Measurements from ENCODE around the gene P2RY13. TPM values are rescaled to one million over a fixed set of nuclear protein-coding genes. Genes with fewer than 3 reads are reported as not detected.

Gene P2RY13
- total RNA-seq, 2 donors from 2014 or later = 0.41 to 0.75 TPM

GRCh38 chr3:151293127-151293526 is 36.2 kb downstream of the P2RY13 start:
- H3K36me3 ChIP-seq = no peaks in the 10 kb centered on the region
- H3K4me3 ChIP-seq = no peak overlapping the region
- H3K4me1 ChIP-seq = no peaks in the 10 kb centered on the region
- H3K27ac ChIP-seq = no peak overlapping the region
- H3K27me3 ChIP-seq = no peaks in the 10 kb centered on the region
- no peaks in the 10 kb centered on the region for H3K9me3 ChIP-seq
- no peak for DNase-seq (ENCODE audit: low spot score)
- TF ChIP-seq, protein P1, sequence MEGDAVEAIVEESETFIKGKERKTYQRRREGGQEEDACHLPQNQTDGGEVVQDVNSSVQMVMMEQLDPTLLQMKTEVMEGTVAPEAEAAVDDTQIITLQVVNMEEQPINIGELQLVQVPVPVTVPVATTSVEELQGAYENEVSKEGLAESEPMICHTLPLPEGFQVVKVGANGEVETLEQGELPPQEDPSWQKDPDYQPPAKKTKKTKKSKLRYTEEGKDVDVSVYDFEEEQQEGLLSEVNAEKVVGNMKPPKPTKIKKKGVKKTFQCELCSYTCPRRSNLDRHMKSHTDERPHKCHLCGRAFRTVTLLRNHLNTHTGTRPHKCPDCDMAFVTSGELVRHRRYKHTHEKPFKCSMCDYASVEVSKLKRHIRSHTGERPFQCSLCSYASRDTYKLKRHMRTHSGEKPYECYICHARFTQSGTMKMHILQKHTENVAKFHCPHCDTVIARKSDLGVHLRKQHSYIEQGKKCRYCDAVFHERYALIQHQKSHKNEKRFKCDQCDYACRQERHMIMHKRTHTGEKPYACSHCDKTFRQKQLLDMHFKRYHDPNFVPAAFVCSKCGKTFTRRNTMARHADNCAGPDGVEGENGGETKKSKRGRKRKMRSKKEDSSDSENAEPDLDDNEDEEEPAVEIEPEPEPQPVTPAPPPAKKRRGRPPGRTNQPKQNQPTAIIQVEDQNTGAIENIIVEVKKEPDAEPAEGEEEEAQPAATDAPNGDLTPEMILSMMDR (IDR thresholded peaks at IDR 0.05) = no peak

DNA sequence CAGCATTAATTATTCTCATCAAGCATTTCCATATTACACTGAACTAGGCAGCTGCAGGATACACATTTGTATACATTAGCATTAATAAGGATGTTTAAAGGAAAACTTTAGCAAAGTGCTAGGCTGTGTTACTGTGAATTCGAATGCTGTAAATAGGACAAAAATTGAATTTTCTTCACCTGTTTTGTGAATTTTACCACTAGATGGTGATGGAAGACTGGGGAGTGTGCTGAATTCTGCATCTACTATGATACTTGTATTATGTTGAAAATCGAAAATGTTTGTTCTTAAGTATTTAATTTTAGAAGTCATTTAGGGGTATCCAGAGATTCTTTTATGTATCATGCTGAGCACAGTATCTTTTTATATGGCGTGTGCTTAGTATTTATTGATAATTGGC is 38.7 kb downstream of the P2RY13 start:
- no peak for DNase-seq (ENCODE audit: low spot score)
- H3K9me3 ChIP-seq = no peaks in the 10 kb centered on the region
- no peaks in the 10 kb centered on the region for H3K36me3 ChIP-seq
- H3K4me1 ChIP-seq = no peaks in the 10 kb centered on the region
- TF ChIP-seq, protein P1 (IDR thresholded peaks at IDR 0.05) = peak in 1 of 2 donors; percentile 55
- H3K27me3 ChIP-seq = no peaks in the 10 kb centered on the region
- no peak overlapping the region for H3K27ac ChIP-seq
- no peak overlapping the region for H3K4me3 ChIP-seq

GRCh38 chr3:151289445-151289844 is 39.9 kb downstream of the P2RY13 start:
- Histone ChIP-seq H3K4me3 (no peak overlapping the region), H3K9me3 (no peaks in the 10 kb centered on the region), H3K27me3 (no peaks in the 10 kb centered on the region), H3K27ac (no peak overlapping the region), H3K36me3 (no peaks in the 10 kb centered on the region), H3K4me1 (no peaks in the 10 kb centered on the region)
- no peak for DNase-seq (ENCODE audit: low spot score)
- TF ChIP-seq, protein P1 (IDR thresholded peaks at IDR 0.05) = no peak

DNA sequence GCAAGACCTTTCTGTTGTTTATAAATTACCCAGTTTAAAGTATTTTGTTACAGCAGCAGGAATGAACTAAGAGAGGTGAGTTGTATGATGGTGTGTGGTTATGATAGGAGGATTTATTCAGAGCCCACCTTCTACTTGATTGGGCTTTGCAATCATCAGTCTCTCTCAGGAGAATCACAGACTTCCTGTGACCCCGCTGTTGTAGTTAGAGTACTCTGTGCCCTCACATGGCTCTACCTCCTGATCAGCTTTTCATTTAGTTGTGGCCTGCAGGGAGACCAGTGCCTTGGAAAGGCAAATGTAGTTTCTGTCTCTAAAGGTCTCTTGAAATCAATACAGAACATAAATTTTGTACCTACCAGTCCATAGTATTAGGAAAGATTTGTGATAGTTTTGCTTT is 43.4 kb downstream of the P2RY13 start:
- Histone ChIP-seq H3K27me3 (no peaks in the 10 kb centered on the region), H3K27ac (no peak overlapping the region), H3K4me1 (peaks cover 0 to 5% of the 10 kb centered on the region in 2 donors), H3K36me3 (no peaks in the 10 kb centered on the region), H3K9me3 (no peaks in the 10 kb centered on the region), H3K4me3 (no peak overlapping the region)
- TF ChIP-seq, protein P1 (IDR thresholded peaks at IDR 0.05) = no peak
- no peak for DNase-seq (ENCODE audit: low spot score)

GRCh38 chr3:151283907-151284461 is 45.4 kb downstream of the P2RY13 start:
- Histone ChIP-seq H3K27me3 (no peaks in the 10 kb centered on the region), H3K9me3 (no peaks in the 10 kb centered on the region), H3K4me3 (no peak overlapping the region), H3K4me1 (peaks cover 0 to 5% of the 10 kb centered on the region in 2 donors), H3K27ac (peak overlapping the region in 1 of 2 donors; percentile 0), H3K36me3 (no peaks in the 10 kb centered on the region)
- DNase-seq (ENCODE audit: low spot score) = no peak
- TF ChIP-seq, protein P1 (IDR thresholded peaks at IDR 0.05) = no peak

- DNase-seq (ENCODE audit: low spot score) = no peak
- H3K4me3 ChIP-seq = no peak overlapping the region
- TF ChIP-seq, protein P1 (IDR thresholded peaks at IDR 0.05) = no peak
- no peaks in the 10 kb centered on the region for H3K9me3 ChIP-seq
- peak overlapping the region; percentile 0 to 7 for H3K27ac ChIP-seq
- no peaks in the 10 kb centered on the region for H3K27me3 ChIP-seq
- no peaks in the 10 kb centered on the region for H3K36me3 ChIP-seq
- H3K4me1 ChIP-seq = peaks cover 0 to 5% of the 10 kb centered on the region in 2 donors
Measured at GRCh38 chr3:151283387-151283786, 46.0 kb downstream of the P2RY13 start.
